HG02852 (cell line): Measurements from ENCODE around the gene SORL1.
A peak's percentile ranks its signal among the peaks of the same experiment; 100 is the strongest.

Source experiments
- ATAC-seq: cut with Tn5 transposase; IDR thresholded peaks from one replicate; pipeline ENCODE4 v1.9.1; 2021; ENCODE audit warnings: mild to moderate bottlenecking, moderate library complexity; ENCODE audit not compliant: unreplicated experiment

SORL1 gene

DNA sequence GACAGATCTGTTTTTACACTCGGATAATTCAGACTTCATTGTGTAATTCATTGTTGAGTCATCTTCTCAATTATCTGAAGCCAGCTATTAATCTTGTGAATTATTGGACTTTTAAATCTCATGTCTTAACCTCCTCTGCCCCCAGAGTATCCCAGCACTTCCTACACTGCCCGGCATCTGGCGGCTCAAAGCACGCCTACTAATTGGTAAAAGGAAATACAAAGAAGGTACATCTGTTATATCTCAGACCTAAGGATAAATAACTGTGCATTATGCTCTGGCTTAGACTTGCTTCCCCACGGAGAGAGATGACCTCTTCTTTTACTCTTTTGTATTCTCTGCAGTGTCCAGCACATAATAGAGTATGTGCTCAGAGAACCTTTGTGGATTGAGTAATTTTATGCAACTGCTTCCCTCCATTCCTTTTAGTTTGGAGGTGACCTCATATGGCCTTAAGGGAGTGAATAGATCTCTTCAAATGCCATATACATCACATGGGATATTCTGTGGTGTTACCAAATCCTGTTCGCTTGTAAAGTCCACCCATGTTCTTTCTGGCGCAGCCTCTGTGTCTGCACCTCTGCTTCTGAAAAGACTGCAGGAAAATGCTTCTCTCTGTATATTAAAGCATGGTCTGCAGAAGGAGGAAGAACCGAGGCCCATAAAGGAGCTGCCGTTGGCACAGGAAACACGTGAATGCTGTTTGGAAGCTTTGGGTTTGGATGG, 126.3 kb downstream of the SORL1 start:
- ATAC-seq: no peak

DNA sequence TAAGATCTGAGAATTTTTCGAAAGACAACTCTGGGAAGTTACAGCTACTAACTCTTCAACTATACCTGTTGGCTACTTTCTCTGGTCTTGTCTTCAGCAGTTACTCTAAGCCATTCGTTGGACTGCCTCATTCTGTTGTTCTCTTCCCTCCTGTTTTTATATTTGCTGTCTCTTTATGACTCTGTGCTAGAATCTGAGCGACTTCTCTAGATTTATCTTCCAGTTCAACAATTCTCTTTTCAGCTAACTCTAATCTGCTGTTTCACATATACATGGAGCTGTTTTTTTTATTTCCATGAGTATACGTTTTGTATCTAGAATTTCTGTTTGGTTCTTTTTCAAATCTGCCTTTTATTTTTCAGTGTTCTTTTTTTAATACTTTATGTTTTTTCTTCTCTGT, 128.0 kb downstream of the SORL1 start:
- no peak for ATAC-seq

DNA sequence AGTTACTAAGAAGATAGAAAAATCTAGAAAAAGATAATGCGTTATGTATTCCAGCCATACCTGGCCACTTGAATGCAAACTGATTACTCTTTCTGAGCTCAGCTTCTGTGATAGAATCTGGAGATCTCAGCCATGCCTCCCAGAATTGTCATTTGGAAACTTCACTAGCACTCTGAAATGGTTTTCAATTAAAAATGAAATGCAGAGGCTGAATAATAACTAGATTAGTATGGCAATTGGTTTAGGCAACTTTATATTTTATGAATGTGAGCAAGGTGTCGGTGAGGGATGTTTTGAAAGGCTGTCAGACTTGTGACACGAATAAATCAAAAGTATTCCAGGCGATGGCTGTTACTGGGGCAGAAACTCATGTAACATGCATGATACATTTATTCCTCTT, 129.5 kb downstream of the SORL1 start:
- ATAC-seq: no peak

DNA sequence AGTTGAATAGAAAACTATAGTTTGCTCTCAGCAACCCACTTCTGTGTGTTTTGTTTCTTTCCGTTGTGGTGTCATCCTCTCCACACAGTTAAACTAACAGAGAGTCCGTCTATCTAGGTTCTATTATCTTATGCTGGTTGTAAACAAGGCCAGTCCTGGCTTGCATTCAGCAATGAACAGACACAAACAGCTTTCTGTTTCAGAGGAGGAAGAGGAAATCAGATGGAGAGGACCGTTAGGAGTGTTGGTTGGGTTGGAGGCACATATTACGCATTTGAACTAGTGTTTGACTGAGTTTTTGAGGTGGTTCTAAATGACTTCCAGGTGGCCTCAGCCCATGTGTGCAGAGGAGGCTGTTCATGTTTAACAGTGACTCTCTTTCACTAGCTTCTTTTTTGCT, 130.2 kb downstream of the SORL1 start:
- ATAC-seq: no peak

DNA sequence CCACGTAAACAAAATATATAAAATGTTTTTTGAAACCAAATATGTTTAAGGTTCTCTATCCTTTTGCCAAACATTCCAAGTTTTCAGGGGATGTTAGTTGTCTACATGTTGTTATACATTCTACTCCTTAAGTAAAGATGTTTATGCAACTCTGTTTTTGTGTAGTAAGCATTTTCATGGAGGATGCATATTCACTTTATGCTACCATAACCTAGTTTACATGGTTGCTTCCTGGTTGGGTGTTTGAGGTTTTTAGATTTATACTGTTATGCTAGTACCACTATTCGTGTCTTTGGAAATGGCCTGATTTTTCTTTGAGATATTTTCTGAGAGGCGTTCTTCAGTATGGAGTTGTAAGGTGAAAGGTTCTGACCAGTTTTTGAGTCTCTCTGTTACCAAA, 131.7 kb downstream of the SORL1 start:
- no peak for ATAC-seq

DNA sequence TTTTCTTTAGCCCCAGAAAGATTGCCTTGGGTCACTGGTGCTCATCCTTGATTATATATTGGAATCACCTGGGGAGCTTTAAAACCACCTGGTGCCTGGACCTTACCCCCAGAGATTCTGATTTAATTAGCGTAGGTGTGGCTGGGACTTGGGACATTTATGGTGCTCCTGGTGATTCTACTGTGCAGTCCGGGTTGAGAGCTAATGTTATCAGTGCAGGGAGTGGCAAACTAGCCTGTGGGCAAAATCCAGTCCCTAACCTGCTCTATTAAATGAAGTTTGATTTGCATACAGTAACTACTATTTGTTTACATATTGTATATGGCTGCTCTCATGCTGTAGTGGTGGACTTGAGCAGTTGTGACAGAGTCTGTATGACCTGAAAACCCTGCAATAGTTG, 134.6 kb downstream of the SORL1 start:
- no peak for ATAC-seq

DNA sequence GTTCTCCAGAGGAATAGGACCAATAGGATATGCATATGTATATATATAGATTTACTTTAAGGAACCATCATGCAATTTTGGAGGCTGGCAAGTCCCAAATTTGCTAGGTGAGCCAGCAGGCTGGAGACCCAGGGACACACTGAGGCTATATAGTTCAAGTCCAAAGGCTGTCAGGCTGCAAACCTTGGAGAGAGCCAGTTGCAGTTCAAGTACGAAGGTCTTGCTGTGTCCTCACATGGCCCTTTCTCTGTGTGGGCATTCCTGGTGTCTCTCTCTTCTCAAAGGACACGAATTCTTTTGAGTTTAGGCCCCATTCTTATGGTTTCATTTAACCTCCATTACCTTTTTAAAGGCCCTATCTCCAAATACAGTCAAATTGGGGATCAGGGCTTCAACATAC, 135.1 kb downstream of the SORL1 start:
- ATAC-seq: no peak

DNA sequence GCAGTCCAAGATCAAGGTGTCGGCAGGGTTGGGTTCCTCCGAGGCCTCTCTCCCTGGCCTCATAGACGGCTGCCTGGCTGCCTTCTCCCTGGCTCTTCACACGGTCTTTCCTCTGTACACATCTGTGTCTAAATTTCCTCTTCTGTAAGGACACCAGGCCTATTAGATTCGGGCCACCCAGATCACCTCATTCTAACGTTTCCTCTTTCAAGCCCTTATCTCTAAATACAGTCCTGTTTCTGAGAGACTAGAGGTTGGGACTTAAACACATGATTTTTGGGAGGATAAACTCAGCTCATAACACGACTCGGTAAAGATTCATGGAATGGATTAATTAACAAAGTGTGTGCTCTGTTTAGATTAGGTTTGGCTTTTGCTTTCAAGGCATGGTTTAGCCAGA, 136.6 kb downstream of the SORL1 start:
- no peak for ATAC-seq

DNA sequence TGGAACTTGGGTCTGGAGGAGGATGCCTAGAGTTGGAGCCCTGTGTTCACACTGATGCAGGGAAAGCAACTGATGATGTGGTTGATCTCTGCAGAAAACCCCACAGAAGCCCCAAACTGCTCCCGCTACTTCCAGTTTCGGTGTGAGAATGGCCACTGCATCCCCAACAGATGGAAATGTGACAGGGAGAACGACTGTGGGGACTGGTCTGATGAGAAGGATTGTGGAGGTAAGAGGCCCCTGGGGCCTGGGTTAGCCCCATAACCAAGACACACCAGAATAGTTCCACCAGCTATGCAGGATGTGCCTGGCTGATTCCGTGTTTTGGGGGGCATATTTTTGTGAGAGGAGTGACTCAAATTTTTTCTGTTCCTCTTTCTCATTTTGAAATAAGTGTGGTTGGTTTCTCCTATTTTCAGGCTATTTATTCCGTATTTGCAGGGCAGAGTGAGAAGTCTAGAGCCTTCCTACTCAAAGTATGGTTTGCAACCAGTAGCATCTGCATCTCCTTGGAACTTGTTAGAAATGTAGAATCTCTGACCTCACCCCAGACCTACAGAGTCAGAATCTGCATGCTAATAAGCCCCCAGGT, 137.9 kb downstream of the SORL1 start:
- peak; percentile 74 for ATAC-seq

DNA sequence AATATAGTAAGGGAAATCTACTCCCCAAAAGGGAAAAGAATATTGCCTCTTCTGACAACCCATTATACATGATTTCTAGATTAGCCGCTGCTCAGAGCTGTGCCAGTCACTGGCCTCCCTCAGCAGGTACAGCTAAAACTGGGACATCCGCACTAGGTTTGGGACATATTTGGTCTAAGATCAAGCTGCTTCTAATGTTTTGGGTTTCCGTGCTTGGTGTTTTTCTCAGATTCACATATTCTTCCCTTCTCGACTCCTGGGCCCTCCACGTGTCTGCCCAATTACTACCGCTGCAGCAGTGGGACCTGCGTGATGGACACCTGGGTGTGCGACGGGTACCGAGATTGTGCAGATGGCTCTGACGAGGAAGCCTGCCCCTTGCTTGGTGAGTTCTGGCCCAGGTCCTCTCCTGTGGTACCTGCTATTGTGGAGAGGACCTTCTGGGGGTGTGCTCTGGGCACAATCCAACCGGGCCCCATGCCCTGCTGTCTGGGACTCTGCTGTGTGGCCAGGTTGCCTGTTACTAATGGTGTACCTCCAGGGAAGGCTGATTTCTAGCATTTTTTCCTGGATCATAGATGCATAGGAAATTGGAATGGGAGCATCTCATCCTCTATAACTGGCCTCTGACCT, 138.8 kb downstream of the SORL1 start:
- no peak for ATAC-seq

DNA sequence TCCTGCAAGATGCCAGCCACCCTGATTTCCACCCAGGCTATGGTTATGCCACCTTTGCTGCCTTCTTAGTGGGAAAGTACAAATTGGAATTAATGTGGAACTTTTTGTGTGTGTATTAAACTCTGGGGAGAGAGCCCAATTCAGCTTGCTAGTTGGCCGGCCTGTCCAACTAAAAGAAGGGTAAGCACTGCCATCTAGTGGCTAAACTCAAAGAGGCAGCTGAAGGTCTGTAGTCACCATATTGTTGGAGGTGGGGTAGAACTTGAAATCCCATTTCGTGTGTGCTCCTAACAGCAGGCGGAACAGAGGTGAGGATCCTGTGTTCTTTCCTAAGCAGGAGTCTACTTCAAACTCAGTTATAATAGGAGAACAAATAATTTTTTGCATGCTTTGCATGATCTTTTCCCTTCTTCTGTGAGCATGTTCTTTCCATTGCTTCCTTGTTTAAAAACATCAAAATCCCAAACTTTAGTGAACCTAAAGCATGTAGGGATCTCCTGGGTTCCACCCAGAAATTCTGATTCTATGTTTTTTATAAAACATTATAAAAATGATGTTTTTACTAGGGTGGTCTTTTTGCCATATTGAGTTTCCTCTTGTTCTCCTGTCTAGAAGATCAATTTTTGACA, 139.4 kb downstream of the SORL1 start:
- ATAC-seq: no peak

DNA sequence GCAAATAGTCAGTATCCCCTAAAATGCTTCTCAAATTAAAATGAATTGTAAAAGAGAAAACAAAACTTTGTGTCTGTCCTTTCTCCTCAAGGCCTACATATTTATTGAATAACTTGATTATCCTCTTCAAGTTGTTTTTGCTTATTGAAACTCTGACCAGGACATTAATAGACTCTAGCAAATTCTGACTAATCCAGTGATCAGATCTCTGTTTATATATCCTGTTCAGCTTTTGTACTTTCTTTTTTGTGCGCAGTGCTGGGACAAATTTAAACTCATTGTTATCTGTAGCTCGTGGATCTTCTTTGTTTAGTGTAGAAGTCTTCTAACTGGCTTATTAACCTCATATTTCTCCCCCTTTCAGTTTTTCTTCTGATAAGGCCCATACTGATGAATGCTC, 140.6 kb downstream of the SORL1 start:
- peak; percentile 29 for ATAC-seq

DNA sequence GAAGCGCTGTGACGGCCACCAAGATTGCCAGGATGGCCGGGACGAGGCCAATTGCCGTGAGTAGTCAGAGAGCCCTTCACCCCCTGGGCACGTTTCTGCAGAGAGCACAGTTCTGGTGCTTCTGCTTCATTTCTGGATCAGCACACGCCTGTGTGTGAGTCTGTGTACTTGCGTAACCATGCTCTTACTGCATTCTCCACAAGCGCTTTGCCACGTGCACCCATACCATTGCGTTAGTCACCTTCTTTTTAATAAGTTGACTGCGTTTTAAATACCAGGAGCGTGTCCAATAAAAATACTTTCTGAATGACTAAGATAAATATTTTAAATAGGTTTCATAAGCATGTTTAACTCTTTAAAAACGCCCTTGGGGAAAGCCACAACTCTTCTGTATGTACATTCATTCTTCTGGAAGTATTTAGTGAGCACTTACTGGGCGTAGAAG, 143.6 kb downstream of the SORL1 start:
- ATAC-seq: no peak

DNA sequence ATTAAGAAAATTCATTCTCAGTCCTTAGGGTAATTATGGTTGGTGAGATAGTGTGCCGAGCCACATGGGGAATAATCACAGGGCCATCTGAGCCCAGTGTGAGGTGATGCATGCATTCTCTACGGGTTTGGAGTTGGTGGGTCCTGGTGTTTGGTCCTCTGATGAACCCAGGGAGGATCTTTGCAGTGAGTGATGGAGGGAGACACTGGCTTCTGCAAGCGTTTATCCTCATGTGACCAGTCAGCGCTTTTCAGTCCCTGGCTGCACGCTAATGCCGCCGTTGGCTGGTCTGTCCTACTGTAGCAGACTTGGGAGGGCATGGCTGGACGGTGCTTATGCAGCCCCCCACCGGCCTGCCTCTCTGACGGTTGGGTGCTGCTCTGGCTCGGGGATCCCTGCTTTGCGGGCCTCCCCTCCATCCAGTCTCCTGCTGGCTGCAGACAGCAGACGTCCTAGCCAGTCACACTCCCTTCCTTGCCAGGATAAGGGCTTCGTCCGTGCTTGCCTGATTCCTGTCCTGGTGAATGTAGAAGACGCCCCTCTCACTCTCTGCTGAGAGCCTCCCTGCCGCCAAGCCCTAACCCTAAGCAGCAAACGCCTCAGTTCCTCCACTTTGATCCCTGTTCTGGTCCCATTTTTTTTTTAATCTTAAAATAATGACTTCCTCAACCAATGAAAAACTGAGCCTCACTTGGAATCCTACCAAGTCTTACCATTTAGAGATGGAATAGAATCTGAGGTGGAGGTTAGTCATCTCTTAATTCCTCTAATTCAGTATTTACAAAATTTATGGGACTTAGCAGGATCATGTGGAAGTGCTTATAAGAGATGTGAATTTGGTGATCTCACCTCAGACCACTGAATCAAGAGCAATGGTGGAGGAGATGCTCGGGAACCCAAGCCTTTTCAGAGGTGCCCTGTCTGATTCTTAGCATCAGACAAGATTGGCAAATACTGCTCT, 144.4 kb downstream of the SORL1 start:
- no peak for ATAC-seq

DNA sequence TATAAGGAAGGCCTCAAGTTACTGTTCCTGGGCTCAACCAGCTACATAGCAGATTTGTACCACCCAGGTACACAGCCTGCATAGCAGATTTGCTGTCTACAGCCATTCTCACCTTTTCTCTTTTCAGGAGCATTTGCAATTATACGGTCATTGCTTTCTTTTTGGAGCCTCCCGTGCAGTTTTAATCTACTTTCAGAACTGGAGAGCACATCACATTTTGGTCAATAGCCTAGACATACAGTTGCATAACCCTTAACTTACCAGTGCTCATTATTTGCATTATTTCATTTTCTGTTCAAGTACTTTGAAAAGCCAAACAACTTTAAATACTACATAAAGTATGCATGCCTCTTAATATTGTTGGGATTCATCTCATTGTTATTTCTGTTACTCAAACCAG, 151.2 kb downstream of the SORL1 start:
- ATAC-seq: no peak

DNA sequence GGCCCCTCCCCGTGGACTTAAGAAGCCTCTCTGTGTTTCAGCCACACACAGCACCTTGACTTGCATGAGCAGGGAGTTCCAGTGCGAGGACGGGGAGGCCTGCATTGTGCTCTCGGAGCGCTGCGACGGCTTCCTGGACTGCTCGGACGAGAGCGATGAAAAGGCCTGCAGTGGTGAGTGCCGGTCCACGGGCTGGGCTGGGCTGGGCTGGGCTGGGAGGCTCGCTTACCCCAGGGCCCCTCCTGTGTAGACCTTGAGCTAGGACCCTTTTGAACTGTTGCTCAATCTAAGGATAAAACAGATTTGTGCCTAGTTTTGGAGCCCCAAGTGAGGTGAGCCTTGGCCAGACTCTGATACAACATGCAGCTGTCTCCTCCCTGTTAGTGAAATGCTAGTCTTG, 152.0 kb downstream of the SORL1 start:
- ATAC-seq: no peak

DNA sequence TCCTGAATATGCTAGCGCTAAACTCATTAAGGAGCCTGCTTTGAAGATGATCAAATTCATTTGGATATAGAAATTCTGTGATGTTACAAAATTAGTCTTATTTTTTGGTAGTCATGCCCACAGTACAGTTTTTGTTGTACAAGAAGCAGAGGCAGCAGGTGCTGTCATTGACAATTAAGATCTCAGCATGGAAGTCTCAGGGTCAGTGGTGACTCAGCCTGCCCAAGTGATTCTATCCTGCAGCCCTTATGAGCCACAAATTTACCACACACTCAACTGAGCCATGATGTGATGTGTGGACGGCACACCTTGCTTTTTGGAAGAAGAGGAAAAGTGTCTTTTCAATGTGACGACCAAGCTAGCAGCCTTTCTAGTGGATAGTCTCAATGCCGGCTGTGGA, 154.2 kb downstream of the SORL1 start:
- no peak for ATAC-seq

DNA sequence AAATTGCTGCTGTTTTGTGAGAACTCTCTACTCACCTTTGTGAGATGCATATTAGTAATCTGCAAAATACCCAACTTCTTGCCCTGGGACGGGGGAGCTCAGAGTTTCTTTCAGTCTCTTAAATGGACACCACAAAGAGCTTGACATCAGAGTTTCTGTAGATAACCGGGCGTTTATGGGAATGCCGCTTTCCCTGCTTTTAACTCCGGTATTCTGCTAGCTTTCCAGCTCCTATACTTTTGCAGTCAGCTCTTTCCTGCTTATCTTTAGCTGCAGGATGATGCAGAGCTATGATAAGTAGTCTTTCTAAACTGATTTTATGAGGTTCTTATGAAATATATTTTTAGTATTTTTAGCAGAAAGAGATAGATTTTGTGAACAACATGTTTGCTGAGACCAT, 155.2 kb downstream of the SORL1 start:
- no peak for ATAC-seq

DNA sequence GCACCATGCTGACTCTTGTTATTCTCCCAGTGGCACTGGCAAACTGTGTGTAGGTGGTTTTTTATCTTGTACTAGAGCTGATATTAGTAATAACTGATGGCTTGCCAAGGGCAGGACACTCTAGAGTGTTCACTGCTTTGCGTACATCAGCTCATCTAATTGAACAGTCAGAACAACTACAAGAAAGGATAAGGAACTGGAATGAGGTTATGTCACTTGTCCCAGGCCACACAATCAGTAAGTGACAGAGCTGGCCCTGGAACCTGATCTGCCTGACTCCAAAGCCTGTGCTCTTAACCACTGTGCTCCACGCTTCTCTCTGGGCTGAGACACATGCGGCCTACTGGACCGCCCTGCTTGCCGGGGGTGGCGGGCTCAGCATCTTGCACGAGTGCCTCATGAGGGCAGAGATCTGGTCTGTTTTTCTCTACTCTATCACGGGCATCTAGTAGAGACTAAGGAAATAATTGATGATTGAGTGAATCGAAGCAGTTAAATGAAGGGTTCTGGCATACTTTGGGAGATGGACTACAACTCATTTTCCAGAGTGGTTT, 156.5 kb downstream of the SORL1 start:
- no peak for ATAC-seq

DNA sequence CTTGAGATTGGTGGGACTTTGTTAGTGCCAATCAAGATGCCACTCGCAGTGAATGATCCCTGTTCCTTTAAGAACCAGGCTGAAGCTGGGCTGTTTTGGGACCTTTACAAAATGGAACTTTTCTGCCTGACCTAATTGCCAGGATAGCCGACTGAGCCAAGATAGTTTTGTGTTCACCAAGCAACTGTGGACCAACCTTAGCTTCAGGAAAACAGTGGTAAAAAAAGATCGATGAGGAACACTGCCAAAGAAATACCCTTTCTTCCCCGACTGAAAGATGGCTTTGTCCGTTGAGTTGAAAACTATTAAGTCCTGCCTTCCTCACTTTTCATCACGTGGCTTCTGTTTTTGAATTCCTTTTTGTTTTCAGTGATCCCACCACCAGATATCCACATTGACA, 158.6 kb downstream of the SORL1 start:
- no peak for ATAC-seq

DNA sequence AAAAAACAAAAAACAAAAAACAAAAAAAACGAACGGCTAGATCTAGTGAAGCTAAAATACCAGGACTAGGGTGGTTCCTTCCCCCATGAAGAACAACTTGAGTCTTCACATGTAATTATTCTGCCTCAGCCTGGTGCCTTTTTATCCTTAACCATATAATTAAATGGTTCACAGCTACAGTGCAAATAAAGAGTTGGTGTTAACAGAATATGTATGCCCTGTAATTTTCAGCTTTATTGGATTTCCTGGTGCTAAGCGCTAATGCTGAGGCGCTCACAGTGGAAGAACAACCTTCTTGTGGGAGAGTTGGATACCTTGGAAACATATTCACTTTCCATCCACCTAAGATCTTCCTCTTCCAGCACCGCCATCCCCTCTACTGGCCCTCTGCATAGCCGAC, 159.1 kb downstream of the SORL1 start:
- ATAC-seq: no peak
